GM20431 (cell line): ENCODE measurements around the gene ZBTB39.

ENCODE experiments used
- in situ Hi-C: fragments of 300-500 bp; cut with MseI, MboI; formaldehyde crosslinking; loops from one replicate; pipeline ENCODE4 v1.15.0; 2020; ENCODE audit warnings: low sequenced_read_pairs; ENCODE audit not compliant: unreplicated experiment

The ZBTB39 gene

DNA sequence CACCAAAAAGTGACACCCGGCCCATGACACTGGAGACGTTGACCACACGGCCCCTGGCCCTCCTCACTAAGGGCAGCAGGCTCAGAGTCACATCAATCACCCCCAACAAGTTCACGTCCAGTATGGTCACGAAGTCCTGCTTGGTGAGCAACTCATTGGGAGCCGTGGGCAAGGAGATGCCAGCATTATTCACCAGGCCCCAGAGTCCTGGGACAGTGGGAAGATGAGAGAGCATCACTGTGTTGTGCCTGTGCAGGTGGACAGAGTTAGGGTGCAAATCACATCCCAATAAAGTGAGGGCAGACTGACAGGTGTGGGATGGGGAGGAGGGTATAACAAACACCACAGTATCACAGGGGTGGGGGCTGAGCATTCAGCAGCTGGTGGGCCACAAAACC is 51.4 kb downstream of the ZBTB39 start:
- in situ Hi-C loops = no loop called here

DNA sequence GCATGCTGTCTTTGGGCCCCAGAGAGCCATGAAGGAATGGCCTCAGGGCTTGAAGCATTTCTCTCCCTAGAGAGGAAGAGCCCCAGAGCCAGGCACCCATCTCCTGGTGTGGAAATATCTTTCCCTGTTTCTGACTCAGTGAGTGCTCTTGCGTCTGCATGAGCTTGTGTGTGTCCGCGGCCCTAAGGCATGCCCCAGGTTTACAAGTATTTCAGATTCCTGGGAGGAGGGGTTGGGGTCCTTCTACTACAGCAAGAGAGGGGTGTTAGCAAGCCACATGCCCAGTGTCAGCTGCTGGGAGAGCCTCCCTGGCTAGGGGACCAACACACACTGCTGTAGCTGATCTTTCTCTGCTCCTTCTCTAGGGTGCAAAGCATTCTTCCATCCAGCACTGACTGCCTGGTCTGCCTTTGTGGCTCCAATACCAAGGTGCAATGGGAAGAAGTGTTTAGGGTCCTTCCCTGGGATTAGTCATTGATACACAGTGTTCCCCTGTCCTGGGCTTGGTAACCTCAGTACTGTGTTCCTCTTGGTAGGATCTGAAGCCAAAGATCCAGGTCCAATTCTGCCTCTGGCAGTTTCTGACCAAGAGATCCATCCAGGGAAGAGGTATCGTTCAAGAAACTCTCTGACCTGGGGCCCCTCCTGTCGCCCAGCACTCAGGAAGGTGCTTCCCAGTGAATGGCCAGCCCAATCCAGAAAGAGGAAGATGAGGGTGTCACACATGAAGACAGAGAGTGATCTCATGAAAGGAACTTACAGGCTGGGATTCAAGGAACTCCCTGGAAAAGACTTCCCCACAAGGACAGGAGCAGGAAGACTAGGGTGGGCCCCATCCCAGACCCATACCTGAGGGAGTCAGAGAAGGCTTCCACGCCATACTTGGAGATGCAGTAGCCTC is 52.0 kb downstream of the ZBTB39 start:
- in situ Hi-C loops = no loop called here

DNA sequence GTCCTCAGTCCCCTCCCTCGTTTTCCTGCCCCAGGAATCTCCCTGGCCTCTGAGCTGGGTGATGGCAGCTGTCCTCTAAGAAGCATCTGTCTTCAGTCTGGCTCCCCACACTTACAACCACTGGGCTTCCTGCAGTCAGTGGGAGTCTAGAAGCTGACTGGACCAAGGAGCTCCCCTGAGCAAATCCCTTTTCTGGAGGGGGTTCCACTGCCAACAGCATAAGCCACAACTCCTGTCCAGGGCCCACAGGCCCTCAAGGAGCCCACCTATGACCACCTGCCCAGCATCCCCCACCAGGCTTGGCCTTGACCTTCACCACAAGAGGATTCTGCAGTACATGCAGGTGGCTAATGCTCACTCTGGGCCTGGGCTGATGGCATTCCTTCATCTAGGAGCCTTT is 53.0 kb downstream of the ZBTB39 start:
- in situ Hi-C loops = no loop called here

DNA sequence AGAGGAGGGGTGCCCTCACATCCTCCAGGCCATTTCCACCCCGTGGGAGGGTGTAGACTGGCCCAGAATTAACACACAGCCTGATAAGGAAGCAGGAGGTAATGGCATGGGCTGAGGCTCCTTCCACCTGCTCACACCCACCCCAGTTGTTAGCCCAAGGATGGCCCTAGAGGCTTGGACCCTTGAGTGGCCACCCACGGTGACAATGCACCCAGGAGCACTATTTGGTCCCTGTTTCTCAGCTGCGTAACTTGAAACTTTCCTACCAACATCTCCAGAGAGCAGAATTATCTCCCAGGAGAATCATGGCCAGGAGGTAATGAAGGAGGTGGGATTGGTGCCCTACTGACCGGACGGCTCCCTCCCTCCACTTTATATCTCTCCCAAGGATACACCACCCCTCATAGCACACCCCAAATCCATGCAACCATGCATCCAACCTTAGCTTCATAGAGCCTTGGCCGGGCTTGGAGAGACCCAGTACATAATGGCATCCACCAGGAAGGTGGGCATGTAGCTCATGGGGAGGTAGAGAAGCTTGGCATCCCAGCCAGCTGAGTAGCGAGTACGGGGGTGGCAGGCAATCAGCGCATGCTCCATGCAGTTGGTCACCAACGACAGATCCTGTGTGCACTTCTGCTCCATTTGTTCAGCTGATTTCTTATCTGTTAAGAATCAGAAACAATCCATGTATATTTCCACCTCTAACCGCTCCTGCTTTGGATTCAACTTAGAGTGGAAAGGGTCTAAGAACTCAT is 54.6 kb downstream of the ZBTB39 start:
- in situ Hi-C loops = no loop called here

DNA sequence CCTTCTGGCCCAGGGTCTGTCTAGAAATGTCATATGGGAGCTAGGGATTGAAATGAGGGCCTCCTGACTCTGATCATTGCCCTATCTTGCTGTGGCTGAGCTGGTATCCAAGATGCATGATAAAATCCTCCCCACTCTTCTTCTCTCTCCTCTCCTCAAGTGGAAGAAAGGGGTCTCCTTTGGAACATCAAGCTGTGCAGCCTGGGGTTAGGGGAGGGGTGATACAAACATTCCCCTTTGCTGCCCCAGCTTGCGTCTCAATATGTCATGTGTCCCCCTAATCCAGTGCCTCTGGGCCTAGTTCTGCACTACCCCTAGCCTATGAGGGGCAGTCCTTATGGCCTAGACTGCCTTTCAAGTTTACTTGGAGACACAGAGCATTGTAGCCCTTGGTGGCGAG is 57.5 kb downstream of the ZBTB39 start:
- in situ Hi-C loops = no loop called here
